Small intestine (tissue), 7 donors: Measurements from ENCODE around the gene MYLIP. TPM values are rescaled to one million over a fixed set of nuclear protein-coding genes. Genes with fewer than 3 reads are reported as not detected.

Experiments
- DNase-seq, 2 donors: peaks; one replicate each; pipeline versions ENCODE4 v3.0.0 to v3.0.0-alpha.2; 2013
- FAIRE-seq: peaks from 2 replicates; lab custom pipeline; 2012; peaks lifted over from hg19 to GRCh38; lab: Jason Lieb, UNC
- H3K27ac ChIP-seq, 3 donors: one replicate each; pipeline ENCODE4 v1.5.1; 2013; ENCODE audit warnings: low read length in 2 of 3, mild to moderate bottlenecking in 2 of 3, control low read depth in 1 of 3, inconsistent platforms in 1 of 3, low read depth in 1 of 3, moderate library complexity in 1 of 3
- H3K27me3 ChIP-seq, 3 donors: one replicate each; pipeline ENCODE4 v1.6.1; 2013; ENCODE audit warnings: low read length in 3 of 3, inconsistent platforms in 1 of 3; ENCODE audit not compliant: control insufficient read depth in 3 of 3, insufficient read depth in 3 of 3
- H3K36me3 ChIP-seq, 3 donors: one replicate each; pipeline ENCODE4 v1.6.1; 2013; ENCODE audit warnings: low read length in 3 of 3, inconsistent platforms in 1 of 3, low read depth in 1 of 3, mild to moderate bottlenecking in 1 of 3, moderate library complexity in 1 of 3; ENCODE audit not compliant: control insufficient read depth in 3 of 3, insufficient read depth in 2 of 3
- H3K4me1 ChIP-seq, 3 donors: one replicate each; pipeline ENCODE4 v1.6.1; 2013; ENCODE audit warnings: low read length in 2 of 3, inconsistent platforms in 1 of 3, low read depth in 1 of 3, mild to moderate bottlenecking in 1 of 3, moderate library complexity in 1 of 3; ENCODE audit not compliant: control insufficient read depth in 3 of 3, insufficient read depth in 2 of 3
- H3K4me3 ChIP-seq, 3 donors: one replicate each; pipeline ENCODE4 v1.5.1; 2013; ENCODE audit warnings: low read length in 3 of 3, control low read depth in 1 of 3, inconsistent platforms in 1 of 3, low read depth in 1 of 3, mild to moderate bottlenecking in 1 of 3, moderate library complexity in 1 of 3
- H3K9me3 ChIP-seq, 2 donors: one replicate each; pipeline ENCODE4 v1.6.1; 2013; ENCODE audit warnings: low read depth in 1 of 2, low read length in 1 of 2; ENCODE audit not compliant: control insufficient read depth in 2 of 2, insufficient read depth in 1 of 2
- WGBS, 3 donors: extraction: QIAGEN DNeasy Blood & Tissue Kit; methylation state at CpG; one replicate each; pipeline ENCODE4 v1.1.7; 2013; 5-methylcytosine and 5-hydroxymethylcytosine counted together
- polyA plus RNA-seq, 4 donors: library from polyadenylated mRNA; stranded (reverse) in 3 of 4; unstranded in 1 of 4; fragments of 200-250 nt in 3 of 4; fragments of 120-200 nt in 1 of 4; gene quantifications; one replicate each; pipeline versions ENCODE4 v1.2.1 to v1.2.3, GENCODE V29; 2013
- donor health status: healthy with polysubstance abuse.
- donor health status: control.
- donor health status: control.
- donor health status: Bipolar disorder and iron deficiency.
- donor health status: healthy.

Gene MYLIP
- polyA plus RNA-seq, 4 donors: 10.7 to 51.2 (median 19.0) TPM

- H3K9me3 ChIP-seq: no peaks in the 10 kb centered on the region
- peaks cover 9 to 30% (median 24%) of the 10 kb centered on the region in 3 donors for H3K4me1 ChIP-seq
- FAIRE-seq: no peak
- H3K27me3 ChIP-seq: no peaks in the 10 kb centered on the region
- H3K4me3 ChIP-seq: no peak overlapping the region
- H3K27ac ChIP-seq: no peak overlapping the region
- peaks cover 0 to 21% (median 9%) of the 10 kb centered on the region in 3 donors for H3K36me3 ChIP-seq
- no peak for DNase-seq
Observed at GRCh38 chr6:16137451-16137801, 8.5 kb downstream of the MYLIP start.

- no peak for DNase-seq
- H3K9me3 ChIP-seq: no peaks in the 10 kb centered on the region
- no peaks in the 10 kb centered on the region for H3K27me3 ChIP-seq
- peaks cover 0 to 32% (median 6%) of the 10 kb centered on the region in 3 donors for H3K36me3 ChIP-seq
- no peak for FAIRE-seq
- 72 to 82% (median 74%) methylated on average over 2 of the region's 2 CpGs for WGBS, 3 donors
- no peak overlapping the region for H3K4me3 ChIP-seq
- no peak overlapping the region for H3K27ac ChIP-seq
- peaks cover 5 to 21% (median 16%) of the 10 kb centered on the region in 3 donors for H3K4me1 ChIP-seq
Observed at GRCh38 chr6:16139556-16139955, 10.7 kb downstream of the MYLIP start.

DNA sequence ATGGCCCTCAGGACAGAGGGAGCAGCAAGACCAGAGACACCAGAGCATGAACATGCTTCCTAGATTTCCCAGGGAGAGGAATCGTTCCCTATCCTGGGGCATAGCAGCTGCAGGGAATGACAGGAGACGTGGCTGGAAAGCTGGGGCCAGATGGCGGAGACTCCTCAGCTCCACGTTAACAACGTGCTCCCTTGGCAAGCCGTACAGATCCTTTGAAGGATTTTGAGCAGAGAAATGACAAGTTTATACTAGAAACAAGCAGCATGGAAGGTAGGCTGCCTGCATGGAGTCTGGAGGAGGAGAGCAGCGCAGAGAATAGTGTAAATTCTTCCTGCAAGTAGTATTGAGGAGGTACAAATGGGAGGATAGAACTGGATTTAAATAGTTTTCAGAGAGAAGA lies 11.7 kb downstream of the MYLIP start:
- 86 to 95% (median 91%) methylated on average over 7 of the region's 7 CpGs for WGBS, 3 donors
- no peaks in the 10 kb centered on the region for H3K27me3 ChIP-seq
- H3K36me3 ChIP-seq: peaks cover 5 to 42% (median 15%) of the 10 kb centered on the region in 3 donors
- FAIRE-seq (no peak), DNase-seq (no peak)
- H3K27ac ChIP-seq: no peak overlapping the region
- no peaks in the 10 kb centered on the region for H3K9me3 ChIP-seq
- peaks cover 2 to 15% (median 7%) of the 10 kb centered on the region in 3 donors for H3K4me1 ChIP-seq
- H3K4me3 ChIP-seq: no peak overlapping the region

DNA sequence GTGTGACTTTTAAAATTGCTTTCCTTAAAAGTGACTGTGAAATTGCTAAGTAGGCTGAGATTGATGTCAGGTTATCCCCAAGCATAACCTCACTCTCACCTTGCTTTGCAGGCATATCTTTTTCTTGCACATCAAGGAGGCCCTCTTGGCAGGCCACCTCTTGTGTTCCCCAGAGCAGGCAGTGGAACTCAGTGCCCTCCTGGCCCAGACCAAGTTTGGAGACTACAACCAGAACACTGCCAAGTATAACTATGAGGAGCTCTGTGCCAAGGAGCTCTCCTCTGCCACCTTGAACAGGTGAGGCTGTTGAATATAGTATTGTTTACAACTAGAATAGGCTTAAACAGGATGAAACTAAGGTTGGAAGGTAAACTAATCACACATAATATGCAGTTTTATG lies 12.6 kb downstream of the MYLIP start:
- Histone ChIP-seq H3K27ac (no peak overlapping the region), H3K36me3 (peaks cover 5 to 48% (median 13%) of the 10 kb centered on the region in 3 donors), H3K4me1 (peaks cover 2 to 10% (median 7%) of the 10 kb centered on the region in 3 donors), H3K9me3 (no peaks in the 10 kb centered on the region), H3K4me3 (no peak overlapping the region), H3K27me3 (no peaks in the 10 kb centered on the region)
- DNase-seq (no peak), FAIRE-seq (no peak)

GRCh38 chr6:16145038-16145437 lies 16.2 kb downstream of the MYLIP start:
- Histone ChIP-seq H3K27me3 (no peaks in the 10 kb centered on the region), H3K9me3 (no peaks in the 10 kb centered on the region), H3K4me3 (no peak overlapping the region), H3K36me3 (peaks cover 5 to 53% (median 24%) of the 10 kb centered on the region in 3 donors), H3K27ac (no peak overlapping the region), H3K4me1 (peaks cover 0 to 4% (median 4%) of the 10 kb centered on the region in 3 donors)
- 88 to 91% (median 90%) methylated on average over 13 of the region's 13 CpGs for WGBS, 3 donors
- FAIRE-seq: no peak
- no peak for DNase-seq

GRCh38 chr6:16146028-16146427 lies 17.1 kb downstream of the MYLIP start:
- FAIRE-seq (no peak), DNase-seq (no peak)
- peaks cover 5 to 58% (median 29%) of the 10 kb centered on the region in 3 donors for H3K36me3 ChIP-seq
- H3K9me3 ChIP-seq: no peaks in the 10 kb centered on the region
- H3K27ac ChIP-seq: no peak overlapping the region
- H3K4me3 ChIP-seq: no peak overlapping the region
- peaks cover 0 to 4% (median 4%) of the 10 kb centered on the region in 3 donors for H3K4me1 ChIP-seq
- H3K27me3 ChIP-seq: no peaks in the 10 kb centered on the region
- 65 to 86% (median 65%) methylated on average over 4 of the region's 4 CpGs for WGBS, 3 donors

DNA sequence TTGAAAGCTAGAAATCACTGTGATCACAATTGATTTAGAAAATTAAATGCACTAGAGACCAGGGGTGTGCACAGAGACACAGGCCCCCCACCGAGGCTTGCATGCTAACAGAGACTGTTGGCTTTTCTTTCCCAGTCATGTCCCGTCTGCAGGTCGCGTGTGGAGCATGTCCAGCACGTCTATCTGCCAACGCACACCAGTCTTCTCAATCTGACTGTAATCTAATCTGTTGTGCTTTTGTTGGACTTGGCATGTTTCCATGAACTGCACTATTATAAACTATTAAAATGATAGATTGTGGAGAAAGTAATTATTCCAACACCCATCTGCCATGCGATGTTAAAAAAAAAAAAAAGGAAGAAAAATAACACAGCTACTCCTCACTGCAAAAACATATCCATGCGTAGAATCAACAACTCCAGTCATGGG lies 17.7 kb downstream of the MYLIP start:
- H3K27ac ChIP-seq: no peak overlapping the region

GRCh38 chr6:16148498-16148897 lies 19.6 kb downstream of the MYLIP start:
- DNase-seq: peak; percentile 85 to 87
- Histone ChIP-seq H3K4me1 (peaks cover 0 to 4% (median 4%) of the 10 kb centered on the region in 3 donors), H3K4me3 (no peak overlapping the region), H3K36me3 (peaks cover 5 to 48% (median 31%) of the 10 kb centered on the region in 3 donors), H3K27me3 (no peaks in the 10 kb centered on the region), H3K9me3 (no peaks in the 10 kb centered on the region), H3K27ac (peak overlapping the region in 1 of 3 donors; percentile 32)
- WGBS, 3 donors: 14 to 54% (median 28%) methylated on average over 2 of the region's 2 CpGs
- FAIRE-seq: no peak

More for the DNA sequence above, 17.7 kb downstream of the MYLIP start:
- Histone ChIP-seq H3K27me3 (no peaks in the 10 kb centered on the region), H3K4me1 (peaks cover 0 to 4% (median 4%) of the 10 kb centered on the region in 3 donors), H3K4me3 (no peak overlapping the region), H3K36me3 (peaks cover 5 to 59% (median 29%) of the 10 kb centered on the region in 3 donors), H3K9me3 (no peaks in the 10 kb centered on the region)
- WGBS, 3 donors: 16 to 40% (median 33%) methylated on average over 8 of the region's 8 CpGs
- no peak for FAIRE-seq
- peak in 1 of 2 donors; percentile 66 for DNase-seq

DNA sequence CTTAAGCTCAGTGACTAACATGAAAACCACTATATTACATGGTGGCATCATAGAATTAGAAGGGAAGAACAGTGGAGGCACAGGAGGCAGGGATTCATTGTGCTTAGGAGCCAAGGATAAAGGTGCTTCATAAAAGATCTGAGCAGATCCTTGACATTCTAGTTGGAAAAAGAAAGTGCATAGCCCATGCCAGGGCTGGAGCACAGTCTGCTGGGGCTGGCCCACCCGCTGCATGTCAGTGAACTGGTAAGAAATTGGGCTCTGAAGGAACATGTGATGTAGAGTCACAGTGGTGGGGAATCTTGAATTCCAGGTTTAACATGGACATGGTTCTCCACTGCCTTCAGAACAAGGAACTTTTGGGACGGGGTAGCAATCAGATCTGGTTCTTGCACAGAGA lies 20.4 kb downstream of the MYLIP start:
- H3K4me1 ChIP-seq: peaks cover 0 to 4% (median 4%) of the 10 kb centered on the region in 3 donors
- peaks cover 5 to 45% (median 34%) of the 10 kb centered on the region in 3 donors for H3K36me3 ChIP-seq
- H3K27ac ChIP-seq: no peak overlapping the region

More for the DNA sequence above, 20.4 kb downstream of the MYLIP start:
- DNase-seq: no peak
- no peak for FAIRE-seq
- 96 to 97% (median 97%) methylated on average over 2 of the region's 2 CpGs for WGBS, 3 donors
- Histone ChIP-seq H3K4me3 (no peak overlapping the region), H3K27me3 (no peaks in the 10 kb centered on the region), H3K9me3 (no peaks in the 10 kb centered on the region)
